Measurements from ENCODE around the gene EFNA2. TPM values are rescaled to one million over a fixed set of nuclear protein-coding genes. Genes with fewer than 3 reads are reported as not detected.

Gene EFNA2
- total and polyA plus RNA-seq, 2 experiments from 2014 or later, result 2.7 to 10.3 TPM

DNA sequence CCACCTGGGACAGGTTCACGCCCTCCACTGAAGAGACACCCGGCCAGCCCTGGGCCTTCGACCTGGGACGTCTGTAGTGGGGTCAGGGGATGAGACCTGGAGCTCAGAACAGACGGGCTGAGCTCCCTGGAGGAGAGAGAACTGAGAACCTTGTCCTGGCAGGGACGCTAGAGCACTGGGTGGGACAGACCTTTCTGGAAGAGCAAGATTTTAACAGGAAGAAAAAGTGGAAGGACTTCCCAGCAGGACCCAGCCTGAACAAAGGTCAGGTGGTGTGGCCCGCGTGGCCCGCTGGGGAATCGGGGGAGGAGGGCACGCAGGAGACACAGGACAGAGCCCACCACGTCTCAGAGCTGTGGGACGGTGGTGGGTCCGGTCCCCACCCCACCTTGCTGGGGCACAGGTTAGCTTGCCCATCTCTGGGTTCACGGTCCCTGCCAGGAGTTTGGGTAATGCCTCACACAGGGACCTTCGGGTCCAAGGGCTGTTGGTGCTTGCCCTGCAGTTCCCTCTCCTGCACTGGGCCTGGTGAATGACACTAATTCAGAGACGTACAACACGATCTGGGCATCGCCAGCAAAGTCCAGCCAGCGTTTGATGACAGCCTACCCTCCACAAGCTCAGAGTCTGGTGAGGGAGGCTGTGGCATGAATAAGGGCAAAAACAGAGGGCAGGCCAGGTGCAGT is 1.2 kb upstream of the EFNA2 start:
- DNase-seq (ENCODE audit: low spot score), result no peak
- no peak for TF ChIP-seq STAT1 (IDR thresholded peaks at IDR 0.05; ENCODE audit: unreplicated experiment)
- TF ChIP-seq, protein P1, sequence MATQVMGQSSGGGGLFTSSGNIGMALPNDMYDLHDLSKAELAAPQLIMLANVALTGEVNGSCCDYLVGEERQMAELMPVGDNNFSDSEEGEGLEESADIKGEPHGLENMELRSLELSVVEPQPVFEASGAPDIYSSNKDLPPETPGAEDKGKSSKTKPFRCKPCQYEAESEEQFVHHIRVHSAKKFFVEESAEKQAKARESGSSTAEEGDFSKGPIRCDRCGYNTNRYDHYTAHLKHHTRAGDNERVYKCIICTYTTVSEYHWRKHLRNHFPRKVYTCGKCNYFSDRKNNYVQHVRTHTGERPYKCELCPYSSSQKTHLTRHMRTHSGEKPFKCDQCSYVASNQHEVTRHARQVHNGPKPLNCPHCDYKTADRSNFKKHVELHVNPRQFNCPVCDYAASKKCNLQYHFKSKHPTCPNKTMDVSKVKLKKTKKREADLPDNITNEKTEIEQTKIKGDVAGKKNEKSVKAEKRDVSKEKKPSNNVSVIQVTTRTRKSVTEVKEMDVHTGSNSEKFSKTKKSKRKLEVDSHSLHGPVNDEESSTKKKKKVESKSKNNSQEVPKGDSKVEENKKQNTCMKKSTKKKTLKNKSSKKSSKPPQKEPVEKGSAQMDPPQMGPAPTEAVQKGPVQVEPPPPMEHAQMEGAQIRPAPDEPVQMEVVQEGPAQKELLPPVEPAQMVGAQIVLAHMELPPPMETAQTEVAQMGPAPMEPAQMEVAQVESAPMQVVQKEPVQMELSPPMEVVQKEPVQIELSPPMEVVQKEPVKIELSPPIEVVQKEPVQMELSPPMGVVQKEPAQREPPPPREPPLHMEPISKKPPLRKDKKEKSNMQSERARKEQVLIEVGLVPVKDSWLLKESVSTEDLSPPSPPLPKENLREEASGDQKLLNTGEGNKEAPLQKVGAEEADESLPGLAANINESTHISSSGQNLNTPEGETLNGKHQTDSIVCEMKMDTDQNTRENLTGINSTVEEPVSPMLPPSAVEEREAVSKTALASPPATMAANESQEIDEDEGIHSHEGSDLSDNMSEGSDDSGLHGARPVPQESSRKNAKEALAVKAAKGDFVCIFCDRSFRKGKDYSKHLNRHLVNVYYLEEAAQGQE (IDR thresholded peaks at IDR 0.05; ENCODE audit: unreplicated experiment), result no peak
- no peak for TF ChIP-seq ZNF331 (CRISPR knock-in tag; IDR thresholded peaks at IDR 0.05; ENCODE audit: low read depth)
- TF ChIP-seq, protein P2, sequence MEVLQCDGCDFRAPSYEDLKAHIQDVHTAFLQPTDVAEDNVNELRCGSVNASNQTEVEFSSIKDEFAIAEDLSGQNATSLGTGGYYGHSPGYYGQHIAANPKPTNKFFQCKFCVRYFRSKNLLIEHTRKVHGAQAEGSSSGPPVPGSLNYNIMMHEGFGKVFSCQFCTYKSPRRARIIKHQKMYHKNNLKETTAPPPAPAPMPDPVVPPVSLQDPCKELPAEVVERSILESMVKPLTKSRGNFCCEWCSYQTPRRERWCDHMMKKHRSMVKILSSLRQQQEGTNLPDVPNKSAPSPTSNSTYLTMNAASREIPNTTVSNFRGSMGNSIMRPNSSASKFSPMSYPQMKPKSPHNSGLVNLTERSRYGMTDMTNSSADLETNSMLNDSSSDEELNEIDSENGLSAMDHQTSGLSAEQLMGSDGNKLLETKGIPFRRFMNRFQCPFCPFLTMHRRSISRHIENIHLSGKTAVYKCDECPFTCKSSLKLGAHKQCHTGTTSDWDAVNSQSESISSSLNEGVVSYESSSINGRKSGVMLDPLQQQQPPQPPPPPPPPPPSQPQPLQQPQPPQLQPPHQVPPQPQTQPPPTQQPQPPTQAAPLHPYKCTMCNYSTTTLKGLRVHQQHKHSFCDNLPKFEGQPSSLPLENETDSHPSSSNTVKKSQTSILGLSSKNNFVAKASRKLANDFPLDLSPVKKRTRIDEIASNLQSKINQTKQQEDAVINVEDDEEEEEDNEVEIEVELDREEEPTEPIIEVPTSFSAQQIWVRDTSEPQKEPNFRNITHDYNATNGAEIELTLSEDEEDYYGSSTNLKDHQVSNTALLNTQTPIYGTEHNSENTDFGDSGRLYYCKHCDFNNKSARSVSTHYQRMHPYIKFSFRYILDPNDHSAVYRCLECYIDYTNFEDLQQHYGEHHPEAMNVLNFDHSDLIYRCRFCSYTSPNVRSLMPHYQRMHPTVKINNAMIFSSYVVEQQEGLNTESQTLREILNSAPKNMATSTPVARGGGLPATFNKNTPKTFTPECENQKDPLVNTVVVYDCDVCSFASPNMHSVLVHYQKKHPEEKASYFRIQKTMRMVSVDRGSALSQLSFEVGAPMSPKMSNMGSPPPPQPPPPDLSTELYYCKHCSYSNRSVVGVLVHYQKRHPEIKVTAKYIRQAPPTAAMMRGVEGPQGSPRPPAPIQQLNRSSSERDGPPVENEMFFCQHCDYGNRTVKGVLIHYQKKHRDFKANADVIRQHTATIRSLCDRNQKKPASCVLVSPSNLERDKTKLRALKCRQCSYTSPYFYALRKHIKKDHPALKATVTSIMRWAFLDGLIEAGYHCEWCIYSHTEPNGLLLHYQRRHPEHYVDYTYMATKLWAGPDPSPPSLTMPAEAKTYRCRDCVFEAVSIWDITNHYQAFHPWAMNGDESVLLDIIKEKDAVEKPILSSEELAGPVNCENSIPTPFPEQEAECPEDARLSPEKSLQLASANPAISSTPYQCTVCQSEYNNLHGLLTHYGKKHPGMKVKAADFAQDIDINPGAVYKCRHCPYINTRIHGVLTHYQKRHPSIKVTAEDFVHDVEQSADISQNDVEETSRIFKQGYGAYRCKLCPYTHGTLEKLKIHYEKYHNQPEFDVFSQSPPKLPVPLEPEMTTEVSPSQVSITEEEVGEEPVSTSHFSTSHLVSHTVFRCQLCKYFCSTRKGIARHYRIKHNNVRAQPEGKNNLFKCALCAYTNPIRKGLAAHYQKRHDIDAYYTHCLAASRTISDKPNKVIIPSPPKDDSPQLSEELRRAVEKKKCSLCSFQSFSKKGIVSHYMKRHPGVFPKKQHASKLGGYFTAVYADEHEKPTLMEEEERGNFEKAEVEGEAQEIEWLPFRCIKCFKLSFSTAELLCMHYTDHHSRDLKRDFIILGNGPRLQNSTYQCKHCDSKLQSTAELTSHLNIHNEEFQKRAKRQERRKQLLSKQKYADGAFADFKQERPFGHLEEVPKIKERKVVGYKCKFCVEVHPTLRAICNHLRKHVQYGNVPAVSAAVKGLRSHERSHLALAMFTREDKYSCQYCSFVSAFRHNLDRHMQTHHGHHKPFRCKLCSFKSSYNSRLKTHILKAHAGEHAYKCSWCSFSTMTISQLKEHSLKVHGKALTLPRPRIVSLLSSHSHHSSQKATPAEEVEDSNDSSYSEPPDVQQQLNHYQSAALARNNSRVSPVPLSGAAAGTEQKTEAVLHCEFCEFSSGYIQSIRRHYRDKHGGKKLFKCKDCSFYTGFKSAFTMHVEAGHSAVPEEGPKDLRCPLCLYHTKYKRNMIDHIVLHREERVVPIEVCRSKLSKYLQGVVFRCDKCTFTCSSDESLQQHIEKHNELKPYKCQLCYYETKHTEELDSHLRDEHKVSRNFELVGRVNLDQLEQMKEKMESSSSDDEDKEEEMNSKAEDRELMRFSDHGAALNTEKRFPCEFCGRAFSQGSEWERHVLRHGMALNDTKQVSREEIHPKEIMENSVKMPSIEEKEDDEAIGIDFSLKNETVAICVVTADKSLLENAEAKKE (CRISPR knock-in tag; IDR thresholded peaks at IDR 0.05), result no peak
- TF ChIP-seq POLR2AphosphoS5 (IDR thresholded peaks at IDR 0.05; ENCODE audit: low read depth), result no peak
- TF ChIP-seq, protein P3, sequence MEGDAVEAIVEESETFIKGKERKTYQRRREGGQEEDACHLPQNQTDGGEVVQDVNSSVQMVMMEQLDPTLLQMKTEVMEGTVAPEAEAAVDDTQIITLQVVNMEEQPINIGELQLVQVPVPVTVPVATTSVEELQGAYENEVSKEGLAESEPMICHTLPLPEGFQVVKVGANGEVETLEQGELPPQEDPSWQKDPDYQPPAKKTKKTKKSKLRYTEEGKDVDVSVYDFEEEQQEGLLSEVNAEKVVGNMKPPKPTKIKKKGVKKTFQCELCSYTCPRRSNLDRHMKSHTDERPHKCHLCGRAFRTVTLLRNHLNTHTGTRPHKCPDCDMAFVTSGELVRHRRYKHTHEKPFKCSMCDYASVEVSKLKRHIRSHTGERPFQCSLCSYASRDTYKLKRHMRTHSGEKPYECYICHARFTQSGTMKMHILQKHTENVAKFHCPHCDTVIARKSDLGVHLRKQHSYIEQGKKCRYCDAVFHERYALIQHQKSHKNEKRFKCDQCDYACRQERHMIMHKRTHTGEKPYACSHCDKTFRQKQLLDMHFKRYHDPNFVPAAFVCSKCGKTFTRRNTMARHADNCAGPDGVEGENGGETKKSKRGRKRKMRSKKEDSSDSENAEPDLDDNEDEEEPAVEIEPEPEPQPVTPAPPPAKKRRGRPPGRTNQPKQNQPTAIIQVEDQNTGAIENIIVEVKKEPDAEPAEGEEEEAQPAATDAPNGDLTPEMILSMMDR (conservative IDR thresholded peaks at IDR 0.05; ENCODE audit: low read depth in 2 of 2), result no peak
- no peak for TF ChIP-seq EZH2phosphoT487 (IDR thresholded peaks at IDR 0.05; ENCODE audit: unreplicated experiment)
- no peak for TF ChIP-seq ZNF114 (CRISPR knock-in tag; IDR thresholded peaks at IDR 0.05)
- no peak for TF ChIP-seq EZH2 (IDR thresholded peaks at IDR 0.05; ENCODE audit: low read depth, unreplicated experiment)
- TF ChIP-seq CREB1 (CRISPR knock-in tag; IDR thresholded peaks at IDR 0.05; ENCODE audit: low read depth), result no peak
- TF ChIP-seq, protein P4, sequence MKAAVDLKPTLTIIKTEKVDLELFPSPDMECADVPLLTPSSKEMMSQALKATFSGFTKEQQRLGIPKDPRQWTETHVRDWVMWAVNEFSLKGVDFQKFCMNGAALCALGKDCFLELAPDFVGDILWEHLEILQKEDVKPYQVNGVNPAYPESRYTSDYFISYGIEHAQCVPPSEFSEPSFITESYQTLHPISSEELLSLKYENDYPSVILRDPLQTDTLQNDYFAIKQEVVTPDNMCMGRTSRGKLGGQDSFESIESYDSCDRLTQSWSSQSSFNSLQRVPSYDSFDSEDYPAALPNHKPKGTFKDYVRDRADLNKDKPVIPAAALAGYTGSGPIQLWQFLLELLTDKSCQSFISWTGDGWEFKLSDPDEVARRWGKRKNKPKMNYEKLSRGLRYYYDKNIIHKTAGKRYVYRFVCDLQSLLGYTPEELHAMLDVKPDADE (IDR thresholded peaks at IDR 0.05), result no peak
- TF ChIP-seq JUNB (IDR thresholded peaks at IDR 0.05; ENCODE audit: unreplicated experiment), result no peak
- no peak for TF ChIP-seq NANOG (IDR thresholded peaks at IDR 0.05; ENCODE audit: borderline replicate concordance)
- peak overlapping the region; percentile 55 for H3K4me3 Mint-ChIP-seq

More for the DNA sequence above, 1.2 kb upstream of the EFNA2 start:
- H3K4me1 ChIP-seq (ENCODE audit: insufficient read depth), result no peaks in the 10 kb centered on the region
- no peaks in the 10 kb centered on the region for H3K79me2 ChIP-seq (replicated peaks; ENCODE audit: insufficient read depth)
- no peaks in the 10 kb centered on the region; the same call in 2 of the 3 replicates for H3K9me3 Mint-ChIP-seq
- no peaks in the 10 kb centered on the region for H4K20me1 ChIP-seq (replicated peaks; ENCODE audit: insufficient read depth)
- H3K27me3 Mint-ChIP-seq (ENCODE audit: insufficient read depth, low read depth, poor library complexity), result peaks cover 26% of the 10 kb centered on the region
- H3K27me3 ChIP-seq (ENCODE audit: insufficient read depth), result peaks cover 26% of the 10 kb centered on the region
- H3F3A ChIP-seq (replicated peaks; ENCODE audit: low read depth), result peaks cover 25% of the 10 kb centered on the region
- H3K36me3 ChIP-seq (ENCODE audit: insufficient read depth), result no peaks in the 10 kb centered on the region
- no peak overlapping the region for H3K4me2 ChIP-seq
- H3K36me3 Mint-ChIP-seq (ENCODE audit: low read depth), result peaks cover 7% of the 10 kb centered on the region; the same call in 2 of the 3 replicates
- no peak overlapping the region for H3K27ac Mint-ChIP-seq
- no peak overlapping the region for H3K27ac ChIP-seq (ENCODE audit: low read depth)
- H2AFZ ChIP-seq, result no peak overlapping the region
- H3K4me3 ChIP-seq, result no peak overlapping the region; the same call in 1 of the 2 replicates
- no peaks in the 10 kb centered on the region for H3K9me2 ChIP-seq (ENCODE audit: insufficient read depth)
- ATAC-seq, result no peak
- H3K4me1 Mint-ChIP-seq, result peaks cover 18% of the 10 kb centered on the region

Measured in GM23338 (cell line).